Stimulated activated CD4-positive, alpha-beta T cell treated with anti-CD3 and anti-CD28 coated beads, Interleukin-15, amount 100 ng/mL, for 24 hours (primary cell): ENCODE data around the gene SLC37A1.

Experiments used
- DNase-seq: peaks from one replicate; pipeline ENCODE4 v3.0.0-alpha.2; 2020

The SLC37A1 gene

GRCh38 chr21:42508371-42508770, 5.3 kb upstream of the SLC37A1 start:
- no peak for DNase-seq

DNA sequence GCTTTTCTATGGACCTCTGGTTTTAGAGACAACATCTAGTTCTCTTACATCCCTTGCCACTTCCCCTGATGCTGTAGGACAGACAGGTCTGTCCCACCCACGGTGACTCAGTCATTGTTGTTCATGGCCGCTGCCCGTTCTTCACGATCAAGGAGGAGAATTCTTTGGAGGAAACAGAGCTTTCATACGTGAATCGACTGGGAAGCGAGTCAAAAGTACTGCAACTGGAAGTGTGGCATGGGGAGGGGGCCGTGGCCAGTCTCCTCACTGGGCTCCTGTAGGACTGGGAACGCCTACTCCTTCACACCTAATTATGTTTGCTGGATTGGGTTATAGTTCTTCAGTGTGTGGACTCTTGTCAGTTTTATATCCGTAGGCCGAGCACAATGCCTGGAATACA, 4.4 kb upstream of the SLC37A1 start:
- no peak for DNase-seq

GRCh38 chr21:42512346-42513034, 1.2 kb upstream of the SLC37A1 start:
- no peak for DNase-seq

- DNase-seq: peak; percentile 80
Observed at GRCh38 chr21:42513985-42514882, 582 bp downstream of the SLC37A1 start.

- DNase-seq: no peak
Observed at GRCh38 chr21:42514883-42515228, 1.2 kb downstream of the SLC37A1 start.

- no peak for DNase-seq
Observed at GRCh38 chr21:42515708-42516502, 2.3 kb downstream of the SLC37A1 start.

DNA sequence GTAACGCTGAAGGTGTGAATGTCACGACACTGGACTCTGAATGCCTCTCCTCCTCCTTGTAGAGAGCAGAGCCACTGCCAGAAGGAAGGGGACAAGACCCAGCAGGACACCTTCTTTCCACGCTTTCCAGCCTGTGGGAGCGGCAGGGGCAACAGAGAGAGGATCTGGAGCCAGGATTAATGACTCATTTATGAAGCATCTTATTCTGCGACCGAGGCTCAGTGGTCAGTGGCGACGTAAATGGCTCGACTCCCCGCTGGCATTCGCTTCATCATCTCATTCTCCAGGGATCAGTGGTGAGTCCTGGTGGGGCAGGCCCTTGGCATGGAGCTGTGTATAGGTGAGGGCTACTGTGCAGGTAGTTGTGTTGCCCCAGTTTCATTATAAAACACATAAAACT, 4.6 kb downstream of the SLC37A1 start:
- no peak for DNase-seq

GRCh38 chr21:42518626-42519025, 5.0 kb downstream of the SLC37A1 start:
- DNase-seq: no peak

GRCh38 chr21:42520628-42521253, 7.1 kb downstream of the SLC37A1 start:
- no peak for DNase-seq

GRCh38 chr21:42521384-42521783, 7.7 kb downstream of the SLC37A1 start:
- DNase-seq: no peak

DNA sequence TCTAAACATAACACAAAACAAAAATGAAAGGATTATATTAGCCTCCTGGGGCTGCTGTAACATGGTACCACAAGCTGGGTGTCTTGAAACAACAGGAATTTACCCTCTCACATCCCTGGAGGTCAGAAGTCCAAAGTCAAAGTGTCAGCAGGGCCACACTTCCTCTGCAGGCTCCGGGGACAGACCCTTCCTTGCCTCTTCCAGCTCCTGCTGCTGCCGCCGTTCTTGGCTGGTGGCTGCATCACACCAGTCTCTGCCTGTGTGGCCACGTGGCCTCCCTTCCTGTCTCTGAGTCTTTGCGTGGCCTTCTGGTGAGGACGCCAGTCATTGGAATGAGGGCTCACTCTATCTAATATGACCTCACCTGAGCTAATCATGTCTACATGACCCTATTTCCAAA, 8.2 kb downstream of the SLC37A1 start:
- DNase-seq: no peak

GRCh38 chr21:42522271-42522670, 8.6 kb downstream of the SLC37A1 start:
- no peak for DNase-seq

GRCh38 chr21:42522771-42523170, 9.1 kb downstream of the SLC37A1 start:
- no peak for DNase-seq

- no peak for DNase-seq
Observed at GRCh38 chr21:42523211-42523610, 9.6 kb downstream of the SLC37A1 start.

DNA sequence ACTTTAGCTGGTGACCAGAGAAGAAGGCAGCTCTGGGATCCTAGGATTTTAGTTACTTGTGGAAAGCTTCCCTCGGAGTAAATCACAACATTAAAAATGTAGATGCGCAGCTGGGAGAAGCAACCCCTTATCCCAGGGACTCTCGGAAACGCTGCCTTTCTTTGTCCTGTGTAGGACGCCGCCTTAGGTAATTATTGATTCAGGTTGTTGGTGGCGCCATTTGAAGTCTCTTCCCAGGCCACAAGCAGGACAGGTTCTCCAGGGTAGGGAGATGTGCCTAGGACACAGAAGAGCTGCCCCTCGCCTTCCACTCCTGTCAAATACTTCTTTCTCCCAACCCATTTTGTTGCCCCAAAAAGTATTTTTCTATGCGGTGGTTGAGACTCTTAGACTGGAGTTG, 10.3 kb downstream of the SLC37A1 start:
- no peak for DNase-seq

DNA sequence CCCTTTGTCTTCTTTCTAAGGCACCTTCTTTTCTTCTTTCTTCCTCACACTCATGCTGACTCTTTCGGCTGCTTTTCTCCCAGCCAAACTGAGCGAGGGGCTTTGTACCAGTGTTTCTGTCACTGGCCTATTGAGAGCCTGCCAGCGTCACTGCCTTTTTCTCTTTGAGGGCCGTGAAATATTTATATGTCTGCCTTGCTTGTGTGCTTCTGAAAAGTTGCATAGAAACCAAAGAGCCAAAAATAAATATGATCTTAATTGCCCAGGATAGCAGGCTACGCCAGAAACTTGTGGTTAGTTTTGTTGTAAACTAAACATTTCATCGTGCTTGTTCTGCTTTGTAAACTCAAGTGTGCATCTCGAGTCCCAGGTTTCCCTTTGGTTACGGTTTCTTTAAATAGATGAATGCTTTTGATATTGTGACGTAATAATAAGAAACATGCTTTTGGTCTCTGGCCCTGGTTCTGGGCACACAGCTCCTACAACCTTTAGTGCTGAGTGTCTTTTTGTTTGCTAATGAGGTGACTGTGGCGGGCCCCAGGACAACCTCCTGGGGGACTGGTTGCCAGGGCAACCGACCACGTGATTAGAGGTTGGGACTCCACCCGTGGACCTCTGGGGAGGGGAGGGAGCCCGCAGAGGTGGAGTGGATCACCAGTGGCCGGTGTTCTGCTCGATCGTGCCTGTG, 10.8 kb downstream of the SLC37A1 start:
- peak; percentile 37 for DNase-seq

GRCh38 chr21:42525029-42525581, 11.5 kb downstream of the SLC37A1 start:
- no peak for DNase-seq

DNA sequence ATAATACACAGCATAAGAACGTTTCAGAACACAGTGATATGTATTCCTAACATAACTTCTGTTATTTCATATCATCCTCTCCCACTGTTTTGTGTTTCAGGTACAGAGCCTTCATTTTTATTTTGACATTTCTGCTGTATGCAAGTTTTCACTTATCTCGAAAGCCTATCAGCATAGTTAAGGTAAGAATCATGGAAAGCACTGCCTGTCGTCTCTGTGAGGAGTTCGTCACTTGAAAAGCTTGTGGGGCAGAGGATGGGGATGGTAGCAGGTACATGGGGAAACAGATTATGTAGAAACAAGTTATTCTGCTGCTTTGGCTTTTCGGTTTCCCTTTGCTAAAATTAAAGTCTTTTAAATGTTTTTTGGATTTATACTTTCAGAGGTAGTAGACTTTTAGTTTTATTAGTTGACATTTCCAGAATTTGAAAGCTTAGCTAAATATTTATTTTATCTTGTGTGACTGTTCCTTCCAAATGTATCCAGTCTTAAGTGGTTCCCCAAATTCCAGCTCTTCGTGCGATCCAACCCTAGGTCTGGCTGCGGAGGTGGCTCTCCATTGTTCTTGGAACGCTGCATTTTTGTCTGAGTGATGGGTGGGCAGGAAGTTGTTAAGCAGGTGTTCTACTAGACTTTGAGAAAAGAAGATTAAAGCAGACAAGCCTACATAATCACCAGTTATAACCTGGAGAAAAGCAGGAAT, 12.2 kb downstream of the SLC37A1 start:
- DNase-seq: no peak

- DNase-seq: no peak
Observed at GRCh38 chr21:42526379-42526727, 12.7 kb downstream of the SLC37A1 start.

GRCh38 chr21:42527127-42527488, 13.5 kb downstream of the SLC37A1 start:
- DNase-seq: no peak

GRCh38 chr21:42527489-42528158, 14.0 kb downstream of the SLC37A1 start:
- peak; percentile 64 for DNase-seq
